GM06990 (cell line): ENCODE data around the gene EDARADD.
"Not testable (repeated sequence)": the region's sequence is repeated elsewhere in the genome, so short reads cannot be mapped to it uniquely, and the experiment has no call there.

Experiments
- DNase-seq: peaks from one replicate; pipeline ENCODE4 v3.0.0-alpha.2; 2011; ENCODE audit not compliant: insufficient read length; ENCODE audit errors: extremely low read depth
- H3K27me3 ChIP-seq: replicated peaks from 2 replicates; pipeline ENCODE4 v1.6.0; 2011; ENCODE audit warnings: low read length; ENCODE audit not compliant: control insufficient read depth, insufficient read depth
- H3K36me3 ChIP-seq: 2 replicates; pipeline ENCODE4 v1.5.1; 2011; ENCODE audit warnings: low read length; ENCODE audit not compliant: control insufficient read depth, insufficient read depth
- H3K4me3 ChIP-seq: replicated peaks from 2 replicates; pipeline ENCODE4 v1.5.1; 2011; ENCODE audit warnings: low read depth, mild to moderate bottlenecking, control low read depth, low read length
- CTCF ChIP-seq: IDR thresholded peaks from 2 replicates; pipeline ENCODE4 v1.5.1; 2011; ENCODE audit warnings: low read length, control low read depth, mild to moderate bottlenecking, inconsistent platforms; ENCODE audit not compliant: insufficient read depth, poor library complexity, severe bottlenecking

Gene EDARADD

GRCh38 chr1:236393681-236394481 is at the start of gene EDARADD:
TSS of gene EDARADD (plus strand) at chr1:236394286. CDS start at chr1:236394445, 159 bp downstream.
- Histone ChIP-seq H3K36me3 (no peaks in the 10 kb centered on the region), H3K4me3 (peak within 1 kb of the TSS; percentile 64), H3K27me3 (no peaks in the 10 kb centered on the region)
- no peak for TF ChIP-seq CTCF
- no peak for DNase-seq

GRCh38 chr1:236345728-236346127 is 48.4 kb upstream of the EDARADD start:
- Histone ChIP-seq H3K36me3 (no peaks in the 10 kb centered on the region), H3K4me3 (no peak overlapping the region), H3K27me3 (no peaks in the 10 kb centered on the region)
- DNase-seq, result no peak
- peak; percentile 22 for TF ChIP-seq CTCF

GRCh38 chr1:236348071-236348470 is 46.0 kb upstream of the EDARADD start:
- Histone ChIP-seq H3K4me3 (no peak overlapping the region), H3K36me3 (no peaks in the 10 kb centered on the region), H3K27me3 (no peaks in the 10 kb centered on the region)
- TF ChIP-seq CTCF, result no peak
- no peak for DNase-seq

GRCh38 chr1:236350308-236350707 is 43.8 kb upstream of the EDARADD start:
- no peak for DNase-seq
- Histone ChIP-seq H3K4me3 (no peak overlapping the region), H3K36me3 (no peaks in the 10 kb centered on the region), H3K27me3 (no peaks in the 10 kb centered on the region)
- no peak for TF ChIP-seq CTCF

GRCh38 chr1:236351875-236352573 is 42.1 kb upstream of the EDARADD start:
- TF ChIP-seq CTCF, result no peak
- DNase-seq, result no peak

GRCh38 chr1:236352747-236353146 is 41.3 kb upstream of the EDARADD start:
- not testable (repeated sequence) for H3K4me3 ChIP-seq, H3K27me3 ChIP-seq, H3K36me3 ChIP-seq, DNase-seq

More at GRCh38 chr1:236351875-236352573, 42.1 kb upstream of the EDARADD start:
- Histone ChIP-seq H3K36me3 (no peaks in the 10 kb centered on the region), H3K27me3 (no peaks in the 10 kb centered on the region), H3K4me3 (no peak overlapping the region)
